Ascending aorta (tissue), 2 donors: ENCODE results near the gene PIF1. TPM values are rescaled to one million over a fixed set of nuclear protein-coding genes. Genes with fewer than 3 reads are reported as not detected.

Experiments
- DNase-seq, 2 donors: peaks; one replicate each; pipeline ENCODE4 v3.0.0-alpha.2; 2019; ENCODE audit warnings: low spot score in 2 of 2
- H3K27ac ChIP-seq, 2 donors: fragments of 200-600 bp; sonication (generic); one replicate each; pipeline ENCODE4 v1.5.1; 2016 to 2017; ENCODE audit warnings: mild to moderate bottlenecking in 1 of 2
- H3K27me3 ChIP-seq: fragments of 200-600 bp; sonication (generic); one replicate; pipeline ENCODE4 v1.5.1; 2017
- H3K36me3 ChIP-seq, 2 donors: fragments of 200-600 bp; sonication (generic); one replicate each; pipeline ENCODE4 v1.5.1; 2016
- H3K4me1 ChIP-seq, 2 donors: fragments of 200-600 bp; sonication (generic); one replicate each; pipeline ENCODE4 v1.5.1; 2016 to 2017; ENCODE audit warnings: mild to moderate bottlenecking in 1 of 2
- H3K4me3 ChIP-seq, 2 donors: fragments of 200-600 bp; sonication (generic); one replicate each; pipeline ENCODE4 v1.5.1; 2016 to 2017; ENCODE audit warnings: mild to moderate bottlenecking in 1 of 2
- H3K9me3 ChIP-seq, 2 donors: fragments of 200-600 bp; sonication (generic); one replicate each; pipeline ENCODE4 v1.5.1; 2016
- CTCF ChIP-seq, 3 experiments: fragments of 200-600 bp in 2 of 3; fragments of 450-650 bp in 1 of 3; sonication (generic) in 2 of 3; IDR thresholded peaks; one replicate each; pipeline ENCODE4 v1.5.1; 2016 to 2019; ENCODE audit warnings: antibody characterized with exemption in 3 of 3, mild to moderate bottlenecking in 1 of 3, moderate library complexity in 1 of 3
- intact Hi-C: fragments of 100-400 bp; cut with DNase I; formaldehyde crosslinking; loops from one replicate; pipeline ENCODE4 v1.15.1; 2023
- total RNA-seq: library from RNA; depleted of rRNA; stranded (reverse); fragments of >200 nt; gene quantifications from one replicate; pipeline ENCODE4 v1.1.0, GENCODE V29; 2016

PIF1 gene
- total RNA-seq, 1 donor from 2014 or later = not detected

- DNase-seq = no peak
- Histone ChIP-seq H3K9me3 (no peaks in the 10 kb centered on the region), H3K27me3 (no peaks in the 10 kb centered on the region), H3K4me1 (peaks cover 8 to 16% of the 10 kb centered on the region in 2 donors), H3K36me3 (peaks cover 19 to 51% of the 10 kb centered on the region in 2 donors), H3K27ac (peak overlapping the region; percentile 22 to 52), H3K4me3 (no peak overlapping the region)
- no peak for TF ChIP-seq CTCF (IDR thresholded peaks at IDR 0.05)
- intact Hi-C loops = no loop called here
Observed at GRCh38 chr15:64851503-64851840, 26.0 kb upstream of the PIF1 start.

- no peak for TF ChIP-seq CTCF (IDR thresholded peaks at IDR 0.05)
- Histone ChIP-seq H3K27ac (peak overlapping the region; percentile 22 to 52), H3K4me1 (peaks cover 8 to 11% of the 10 kb centered on the region in 2 donors)
Observed at GRCh38 chr15:64850778-64851502, 25.5 kb upstream of the PIF1 start.

GRCh38 chr15:64847876-64848716 is 22.6 kb upstream of the PIF1 start:
- no peak for TF ChIP-seq CTCF (IDR thresholded peaks at IDR 0.05)
- peaks cover 21 to 32% of the 10 kb centered on the region in 2 donors for H3K4me1 ChIP-seq
- H3K27ac ChIP-seq = peak overlapping the region in 1 of 2 donors; percentile 30
- H3K36me3 ChIP-seq = peaks cover 9 to 33% of the 10 kb centered on the region in 2 donors
- intact Hi-C loops = loop anchor here (10.0 kb wide), 1 partner anchor 437 kb away; the partner anchor contains the start of gene PARP16
- no peaks in the 10 kb centered on the region for H3K27me3 ChIP-seq
- DNase-seq = no peak
- H3K9me3 ChIP-seq = no peaks in the 10 kb centered on the region
- H3K4me3 ChIP-seq = no peak overlapping the region

More at GRCh38 chr15:64850778-64851502, 25.5 kb upstream of the PIF1 start:
- H3K36me3 ChIP-seq = peaks cover 19 to 50% of the 10 kb centered on the region in 2 donors
- no peak for DNase-seq
- H3K9me3 ChIP-seq = no peaks in the 10 kb centered on the region
- no peaks in the 10 kb centered on the region for H3K27me3 ChIP-seq
- no peak overlapping the region for H3K4me3 ChIP-seq
- intact Hi-C loops = no loop called here

GRCh38 chr15:64847448-64847847 is 22.0 kb upstream of the PIF1 start:
- peaks cover 21 to 34% of the 10 kb centered on the region in 2 donors for H3K4me1 ChIP-seq
- H3K27ac ChIP-seq = peak overlapping the region in 1 of 2 donors; percentile 30
- no peak for DNase-seq
- H3K4me3 ChIP-seq = no peak overlapping the region
- H3K36me3 ChIP-seq = peaks cover 9 to 33% of the 10 kb centered on the region in 2 donors
- no peaks in the 10 kb centered on the region for H3K9me3 ChIP-seq
- no peak for TF ChIP-seq CTCF (IDR thresholded peaks at IDR 0.05)
- intact Hi-C loops = loop anchor here (10.0 kb wide), 1 partner anchor 437 kb away; the partner anchor contains the start of gene PARP16
- no peaks in the 10 kb centered on the region for H3K27me3 ChIP-seq

GRCh38 chr15:64847016-64847415 is 21.6 kb upstream of the PIF1 start:
- no peak for DNase-seq
- Histone ChIP-seq H3K27ac (no peak overlapping the region), H3K4me3 (no peak overlapping the region), H3K9me3 (no peaks in the 10 kb centered on the region), H3K36me3 (peaks cover 9 to 33% of the 10 kb centered on the region in 2 donors), H3K4me1 (peaks cover 21 to 34% of the 10 kb centered on the region in 2 donors), H3K27me3 (no peaks in the 10 kb centered on the region)
- TF ChIP-seq CTCF (IDR thresholded peaks at IDR 0.05) = no peak
- intact Hi-C loops = loop anchor here (10.0 kb wide), 1 partner anchor 438 kb away; the partner anchor contains the start of gene PARP16
